ENCODE data around the gene GKAP1.

DNA sequence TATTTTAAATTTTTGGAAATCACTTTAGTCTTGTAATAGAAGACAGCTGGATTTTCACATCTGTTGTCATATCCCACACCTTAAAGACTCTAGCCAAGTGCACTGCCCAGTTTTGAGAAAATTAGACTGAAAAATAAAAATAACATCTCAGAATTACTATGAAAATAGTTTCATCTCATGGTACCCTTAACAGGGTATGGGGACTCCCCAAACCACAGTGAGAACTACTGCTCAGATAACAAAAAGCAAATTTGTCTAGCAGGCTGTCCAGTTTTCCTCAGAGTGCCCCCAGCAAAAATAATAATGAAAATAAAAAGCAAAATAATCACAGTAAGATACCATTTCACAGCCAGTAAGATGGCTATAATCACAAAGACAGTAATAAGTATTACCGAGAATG lies 116.3 kb downstream of the GKAP1 start:
- TF ChIP-seq EP300 (IDR thresholded peaks at IDR 0.05; ENCODE audit: borderline replicate concordance) (no peak), YY1 (IDR thresholded peaks at IDR 0.05; ENCODE audit: low read depth) (no peak)
- TF ChIP-seq, protein P1, sequence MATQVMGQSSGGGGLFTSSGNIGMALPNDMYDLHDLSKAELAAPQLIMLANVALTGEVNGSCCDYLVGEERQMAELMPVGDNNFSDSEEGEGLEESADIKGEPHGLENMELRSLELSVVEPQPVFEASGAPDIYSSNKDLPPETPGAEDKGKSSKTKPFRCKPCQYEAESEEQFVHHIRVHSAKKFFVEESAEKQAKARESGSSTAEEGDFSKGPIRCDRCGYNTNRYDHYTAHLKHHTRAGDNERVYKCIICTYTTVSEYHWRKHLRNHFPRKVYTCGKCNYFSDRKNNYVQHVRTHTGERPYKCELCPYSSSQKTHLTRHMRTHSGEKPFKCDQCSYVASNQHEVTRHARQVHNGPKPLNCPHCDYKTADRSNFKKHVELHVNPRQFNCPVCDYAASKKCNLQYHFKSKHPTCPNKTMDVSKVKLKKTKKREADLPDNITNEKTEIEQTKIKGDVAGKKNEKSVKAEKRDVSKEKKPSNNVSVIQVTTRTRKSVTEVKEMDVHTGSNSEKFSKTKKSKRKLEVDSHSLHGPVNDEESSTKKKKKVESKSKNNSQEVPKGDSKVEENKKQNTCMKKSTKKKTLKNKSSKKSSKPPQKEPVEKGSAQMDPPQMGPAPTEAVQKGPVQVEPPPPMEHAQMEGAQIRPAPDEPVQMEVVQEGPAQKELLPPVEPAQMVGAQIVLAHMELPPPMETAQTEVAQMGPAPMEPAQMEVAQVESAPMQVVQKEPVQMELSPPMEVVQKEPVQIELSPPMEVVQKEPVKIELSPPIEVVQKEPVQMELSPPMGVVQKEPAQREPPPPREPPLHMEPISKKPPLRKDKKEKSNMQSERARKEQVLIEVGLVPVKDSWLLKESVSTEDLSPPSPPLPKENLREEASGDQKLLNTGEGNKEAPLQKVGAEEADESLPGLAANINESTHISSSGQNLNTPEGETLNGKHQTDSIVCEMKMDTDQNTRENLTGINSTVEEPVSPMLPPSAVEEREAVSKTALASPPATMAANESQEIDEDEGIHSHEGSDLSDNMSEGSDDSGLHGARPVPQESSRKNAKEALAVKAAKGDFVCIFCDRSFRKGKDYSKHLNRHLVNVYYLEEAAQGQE (IDR thresholded peaks at IDR 0.05; ENCODE audit: low read depth) = no peak
- TF ChIP-seq, protein P2, sequence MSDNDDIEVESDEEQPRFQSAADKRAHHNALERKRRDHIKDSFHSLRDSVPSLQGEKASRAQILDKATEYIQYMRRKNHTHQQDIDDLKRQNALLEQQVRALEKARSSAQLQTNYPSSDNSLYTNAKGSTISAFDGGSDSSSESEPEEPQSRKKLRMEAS (IDR thresholded peaks at IDR 0.05) = no peak
